Fibroblast of pulmonary artery (primary cell): ENCODE measurements around the gene KCTD16.

Source experiments
- DNase-seq: peaks from one replicate; pipeline ENCODE4 v3.0.0-alpha.2; 2010; ENCODE audit warnings: low read depth
- H3K4me3 ChIP-seq: replicated peaks from 2 replicates; pipeline ENCODE4 v1.5.1; 2011; ENCODE audit warnings: low read depth, mild to moderate bottlenecking, control low read depth, low read length, moderate library complexity
- TF ChIP-seq, protein P1 (sequence below): IDR thresholded peaks from 2 replicates; pipeline ENCODE4 v1.5.1; 2011; ENCODE audit warnings: mild to moderate bottlenecking, control low read depth, low read length, inconsistent platforms; ENCODE audit errors: missing control alignments

KCTD16 gene

GRCh38 chr5:144352330-144352729 lies 181.7 kb downstream of the KCTD16 start:
- no peak overlapping the region for H3K4me3 ChIP-seq
- no peak for DNase-seq
- TF ChIP-seq, protein P1, sequence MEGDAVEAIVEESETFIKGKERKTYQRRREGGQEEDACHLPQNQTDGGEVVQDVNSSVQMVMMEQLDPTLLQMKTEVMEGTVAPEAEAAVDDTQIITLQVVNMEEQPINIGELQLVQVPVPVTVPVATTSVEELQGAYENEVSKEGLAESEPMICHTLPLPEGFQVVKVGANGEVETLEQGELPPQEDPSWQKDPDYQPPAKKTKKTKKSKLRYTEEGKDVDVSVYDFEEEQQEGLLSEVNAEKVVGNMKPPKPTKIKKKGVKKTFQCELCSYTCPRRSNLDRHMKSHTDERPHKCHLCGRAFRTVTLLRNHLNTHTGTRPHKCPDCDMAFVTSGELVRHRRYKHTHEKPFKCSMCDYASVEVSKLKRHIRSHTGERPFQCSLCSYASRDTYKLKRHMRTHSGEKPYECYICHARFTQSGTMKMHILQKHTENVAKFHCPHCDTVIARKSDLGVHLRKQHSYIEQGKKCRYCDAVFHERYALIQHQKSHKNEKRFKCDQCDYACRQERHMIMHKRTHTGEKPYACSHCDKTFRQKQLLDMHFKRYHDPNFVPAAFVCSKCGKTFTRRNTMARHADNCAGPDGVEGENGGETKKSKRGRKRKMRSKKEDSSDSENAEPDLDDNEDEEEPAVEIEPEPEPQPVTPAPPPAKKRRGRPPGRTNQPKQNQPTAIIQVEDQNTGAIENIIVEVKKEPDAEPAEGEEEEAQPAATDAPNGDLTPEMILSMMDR = no peak

GRCh38 chr5:144352732-144353317 lies 182.2 kb downstream of the KCTD16 start:
- DNase-seq = no peak
- TF ChIP-seq, protein P1 = no peak
- no peak overlapping the region for H3K4me3 ChIP-seq

GRCh38 chr5:144356489-144356888 lies 185.8 kb downstream of the KCTD16 start:
- DNase-seq = no peak
- TF ChIP-seq, protein P1 = no peak
- no peak overlapping the region for H3K4me3 ChIP-seq

- no peak overlapping the region for H3K4me3 ChIP-seq
- TF ChIP-seq, protein P1 = no peak
- DNase-seq = no peak
Measured at GRCh38 chr5:144361406-144361805, 190.7 kb downstream of the KCTD16 start.

- no peak overlapping the region for H3K4me3 ChIP-seq
- no peak for DNase-seq
- TF ChIP-seq, protein P1 = no peak
Measured at GRCh38 chr5:144365885-144366284, 195.2 kb downstream of the KCTD16 start.

- TF ChIP-seq, protein P1 = no peak
- no peak for DNase-seq
- H3K4me3 ChIP-seq = no peak overlapping the region
Measured at GRCh38 chr5:144367991-144368390, 197.3 kb downstream of the KCTD16 start.

GRCh38 chr5:144368556-144368955 lies 197.9 kb downstream of the KCTD16 start:
- H3K4me3 ChIP-seq = no peak overlapping the region
- peak; percentile 44 for DNase-seq
- TF ChIP-seq, protein P1 = no peak
